IPS-NIHi7 (cell line): ENCODE results near the gene ZC3H12C.

Source experiments
- DNase-seq: peaks from one replicate; pipeline ENCODE4 v3.0.0; 2012; ENCODE audit warnings: mixed read lengths; ENCODE audit errors: extremely low spot score

Gene ZC3H12C

DNA sequence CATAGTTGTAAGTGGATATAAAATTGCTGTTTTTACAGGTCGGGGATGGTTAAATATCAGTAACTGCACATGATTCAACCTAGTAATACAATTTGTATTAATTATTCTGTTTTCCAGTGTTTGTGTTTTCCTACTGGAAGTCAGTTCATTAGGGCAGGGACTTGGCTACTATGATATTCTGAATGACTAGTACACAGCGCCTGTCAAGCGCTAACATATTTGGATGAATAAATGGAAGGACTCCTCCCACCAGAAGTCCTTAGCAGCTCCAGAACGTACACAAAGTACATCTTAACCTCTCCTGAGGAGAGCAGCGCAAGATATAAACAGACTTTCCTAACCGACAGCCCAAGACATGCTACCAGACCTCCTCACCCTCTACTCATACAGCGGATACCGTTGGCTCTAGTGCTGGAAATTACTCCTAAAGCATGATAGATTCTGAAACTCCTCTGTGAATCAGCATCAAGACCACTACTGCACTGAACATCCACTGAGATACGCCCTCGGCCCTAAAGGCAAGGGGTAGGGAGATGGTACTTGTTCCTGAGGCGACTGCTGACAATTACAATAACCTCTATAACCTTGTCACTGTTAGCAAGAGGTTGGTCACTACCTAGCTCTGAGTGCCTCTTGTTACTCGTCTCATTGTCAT is 124.2 kb downstream of the ZC3H12C start:
- no peak for DNase-seq

DNA sequence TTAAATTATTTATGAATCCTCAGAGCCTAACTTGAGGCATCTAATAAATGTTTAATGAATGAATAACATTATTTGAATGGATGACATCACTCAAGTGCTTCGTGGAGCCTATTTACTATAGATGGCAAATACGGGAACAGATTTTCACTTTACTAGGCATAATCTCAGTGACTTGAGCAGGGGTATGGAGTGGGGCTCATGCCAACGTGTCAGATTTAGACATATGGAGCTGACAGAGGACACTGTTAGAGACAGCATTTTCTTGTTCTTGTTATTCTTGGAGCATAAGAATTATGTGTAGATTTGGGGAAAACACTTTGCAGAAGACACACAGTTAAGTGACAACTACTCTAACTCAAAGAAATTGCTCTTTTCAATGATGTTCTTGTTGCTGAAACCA is 124.7 kb downstream of the ZC3H12C start:
- no peak for DNase-seq

DNA sequence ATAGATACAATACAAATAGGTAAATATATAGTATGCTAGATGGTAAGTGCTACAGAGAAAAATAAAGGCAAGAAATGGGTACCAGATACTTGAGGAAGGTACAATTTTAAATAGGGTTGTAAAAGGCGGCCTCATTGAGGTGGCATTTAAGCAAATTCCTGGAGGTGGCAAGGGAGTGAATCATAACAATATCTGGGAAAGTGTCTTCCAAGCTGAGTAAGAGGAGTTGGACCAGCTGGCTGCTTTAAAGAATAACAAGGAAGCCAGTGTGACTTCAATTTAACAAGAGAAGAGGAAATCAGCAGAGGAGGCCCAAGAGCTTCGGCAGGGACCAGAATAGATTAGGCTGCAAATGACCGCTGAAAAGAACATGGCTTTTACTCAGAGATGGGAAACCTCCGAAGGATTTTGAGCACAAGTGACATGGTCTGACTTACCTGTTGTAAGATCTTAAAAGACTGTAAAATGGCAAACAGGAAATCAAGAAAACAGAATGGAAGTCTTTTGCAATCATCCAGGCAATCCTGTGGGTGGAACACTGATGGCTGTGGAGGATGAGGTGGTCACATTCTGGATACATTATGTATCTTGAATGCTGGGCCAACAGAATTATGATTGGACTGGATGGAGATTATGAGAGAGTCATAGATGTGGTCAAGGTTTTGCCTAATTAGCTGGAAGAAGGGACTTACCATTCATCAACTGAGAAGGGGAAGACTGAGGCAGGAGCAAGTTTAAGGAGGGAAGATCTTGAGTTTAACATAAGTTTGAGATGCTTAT is 126.0 kb downstream of the ZC3H12C start:
- no peak for DNase-seq
